Right ventricle myocardium inferior (tissue), 1 donor: ENCODE measurements around the gene ANKRD60. TPM values are rescaled to one million over a fixed set of nuclear protein-coding genes. Genes with fewer than 3 reads are reported as not detected.

Experiments
- ATAC-seq: fragments of 200-7000 bp; cut with Tn5 transposase; one replicate; pipeline ENCODE4 v1.9.1; 2020; ENCODE audit warnings: mild to moderate bottlenecking, moderate library complexity
- DNase-seq: peaks from one replicate; pipeline ENCODE4 v3.0.0; 2021; ENCODE audit errors: missing footprints
- intact Hi-C: fragments of 100-400 bp; cut with DNase I; formaldehyde crosslinking; loops from one replicate; pipeline ENCODE4 v1.11.0; 2022
- total RNA-seq: library from RNA; stranded (reverse); fragmentation: NEBNext Ultra II Directional; extraction: Animal tissue kit (Norgen Biotek cat#: 25700); gene quantifications from one replicate; pipeline ENCODE4 v1.2.1, GENCODE V29; 2021
- donor health status: DM: no; HTN: yes; CAD: no; lungs with severe emphysema.

Gene ANKRD60
- total RNA-seq, 1 donor from 2014 or later, result not detected

GRCh38 chr20:58175425-58175824, 53.0 kb downstream of the ANKRD60 start:
- ATAC-seq, result no peak
- DNase-seq, result no peak
- intact Hi-C loops, result loop anchor here (10.0 kb wide), 2 partner anchors 301 to 581 kb away; no protein-coding TSS in a partner anchor

GRCh38 chr20:58174708-58175280, 53.7 kb downstream of the ANKRD60 start:
- DNase-seq, result peak; percentile 86
- intact Hi-C loops, result loop anchor here (10.0 kb wide), 2 partner anchors 300 to 580 kb away; no protein-coding TSS in a partner anchor
- ATAC-seq, result peak; percentile 85

- DNase-seq (no peak), ATAC-seq (no peak)
- intact Hi-C loops, result loop anchor here (10.0 kb wide), 2 partner anchors 299 to 579 kb away; no protein-coding TSS in a partner anchor
Measured at GRCh38 chr20:58173930-58174707, 54.3 kb downstream of the ANKRD60 start.

- DNase-seq, result no peak
- no peak for ATAC-seq
- intact Hi-C loops, result loop anchor here (10.0 kb wide), 2 partner anchors 298 to 578 kb away; no protein-coding TSS in a partner anchor
Measured at GRCh38 chr20:58173091-58173490, 55.4 kb downstream of the ANKRD60 start.

GRCh38 chr20:58171796-58172425, 56.5 kb downstream of the ANKRD60 start:
- DNase-seq, result no peak
- intact Hi-C loops, result loop anchor here (10.0 kb wide), 2 partner anchors 297 to 577 kb away; no protein-coding TSS in a partner anchor

GRCh38 chr20:58169450-58169849, 59.0 kb downstream of the ANKRD60 start:
- intact Hi-C loops, result no loop called here
- ATAC-seq, result no peak
- no peak for DNase-seq

More at GRCh38 chr20:58171796-58172425, 56.5 kb downstream of the ANKRD60 start:
- ATAC-seq, result no peak

GRCh38 chr20:58168843-58169242, 59.6 kb downstream of the ANKRD60 start:
- intact Hi-C loops, result no loop called here
- DNase-seq (no peak), ATAC-seq (no peak)

GRCh38 chr20:58167759-58168158, 60.7 kb downstream of the ANKRD60 start:
- ATAC-seq, result no peak
- DNase-seq, result no peak
- intact Hi-C loops, result no loop called here

Other genes with a start within 250 kb of the ANKRD60 start
- gene RAB22A, start 81.1 kb upstream of the ANKRD60 start, total RNA-seq, result 8.3 TPM
- gene VAPB, start 160.6 kb upstream of the ANKRD60 start, total RNA-seq, result 72.4 TPM